BE2C (cell line): ENCODE results near the gene MYO1C.
"Not testable (repeated sequence)": the region's sequence is repeated elsewhere in the genome, so short reads cannot be mapped to it uniquely, and the experiment has no call there.

Source experiments
- DNase-seq: peaks from one replicate; pipeline ENCODE4 v3.0.0-alpha.2; 2020
- H3K27me3 ChIP-seq: fragments of 250-450 bp; sonication (Bioruptor Pico); 2 replicates; pipeline ENCODE4 v1.5.1; 2020; ENCODE audit warnings: mild to moderate bottlenecking
- H3K36me3 ChIP-seq: fragments of 250-450 bp; sonication (Bioruptor Pico); 2 replicates; pipeline ENCODE4 v1.5.1; 2020; ENCODE audit warnings: mild to moderate bottlenecking
- H3K4me1 ChIP-seq: fragments of 250-450 bp; sonication (Bioruptor Pico); 2 replicates; pipeline ENCODE4 v1.5.1; 2020
- H3K4me3 ChIP-seq: 2 replicates; pipeline ENCODE4 v1.5.1; 2011; ENCODE audit warnings: low read depth, low read length
- H3K9me3 ChIP-seq: fragments of 250-450 bp; sonication (Bioruptor Pico); 2 replicates; pipeline ENCODE4 v1.5.1; 2020
- CTCF ChIP-seq: IDR thresholded peaks from 2 replicates; pipeline ENCODE4 v1.5.1; 2012; ENCODE audit warnings: mild to moderate bottlenecking, low read depth, low read length

Gene MYO1C

GRCh38 chr17:1532836-1533602, 40.5 kb upstream of the MYO1C start:
- H3K4me1 ChIP-seq: no peaks in the 10 kb centered on the region
- no peaks in the 10 kb centered on the region for H3K27me3 ChIP-seq
- H3K4me3 ChIP-seq: no peak overlapping the region
- no peaks in the 10 kb centered on the region for H3K9me3 ChIP-seq
- DNase-seq: peak; percentile 34
- peak; percentile 41; the same call in 1 of the 2 replicates for TF ChIP-seq CTCF
- no peaks in the 10 kb centered on the region for H3K36me3 ChIP-seq

GRCh38 chr17:1529863-1530262, 37.4 kb upstream of the MYO1C start:
- Histone ChIP-seq H3K4me1 (no peaks in the 10 kb centered on the region), H3K9me3 (no peaks in the 10 kb centered on the region), H3K27me3 (no peaks in the 10 kb centered on the region), H3K4me3 (no peak overlapping the region), H3K36me3 (no peaks in the 10 kb centered on the region)
- no peak for DNase-seq
- no peak for TF ChIP-seq CTCF

GRCh38 chr17:1526876-1527275, 34.4 kb upstream of the MYO1C start:
- H3K4me3 ChIP-seq, H3K27me3 ChIP-seq, H3K9me3 ChIP-seq, H3K36me3 ChIP-seq, DNase-seq, H3K4me1 ChIP-seq: not testable (repeated sequence)

GRCh38 chr17:1522626-1523025, 30.1 kb upstream of the MYO1C start:
- Histone ChIP-seq H3K27me3 (no peaks in the 10 kb centered on the region), H3K9me3 (no peaks in the 10 kb centered on the region), H3K36me3 (no peaks in the 10 kb centered on the region), H3K4me3 (no peak overlapping the region), H3K4me1 (no peaks in the 10 kb centered on the region)
- no peak for TF ChIP-seq CTCF
- DNase-seq: no peak

- no peak for DNase-seq
- no peaks in the 10 kb centered on the region for H3K27me3 ChIP-seq
- H3K9me3 ChIP-seq: no peaks in the 10 kb centered on the region
- TF ChIP-seq CTCF: no peak
- no peaks in the 10 kb centered on the region for H3K36me3 ChIP-seq
- H3K4me3 ChIP-seq: no peak overlapping the region
- H3K4me1 ChIP-seq: no peaks in the 10 kb centered on the region
These were observed 28.7 kb upstream of the MYO1C start for GRCh38 chr17:1521086-1521640.

GRCh38 chr17:1519678-1520077, 27.2 kb upstream of the MYO1C start:
- H3K27me3 ChIP-seq: no peaks in the 10 kb centered on the region
- no peak for DNase-seq
- no peak overlapping the region for H3K4me3 ChIP-seq
- TF ChIP-seq CTCF: no peak
- H3K36me3 ChIP-seq: no peaks in the 10 kb centered on the region
- no peaks in the 10 kb centered on the region for H3K4me1 ChIP-seq
- no peaks in the 10 kb centered on the region for H3K9me3 ChIP-seq
